CD14-positive monocyte (primary cell): ENCODE results near the gene UBE2E1. TPM values are rescaled to one million over a fixed set of nuclear protein-coding genes. Genes with fewer than 3 reads are reported as not detected.

Experiments used
- DNase-seq, 3 donors: peaks; one replicate each; pipeline ENCODE4 v3.0.0-alpha.2; 2011 to 2022
- H2AFZ ChIP-seq: 2 replicates; pipeline ENCODE4 v1.6.0; 2012; ENCODE audit warnings: mild to moderate bottlenecking, low read depth, low read length, inconsistent platforms; ENCODE audit not compliant: insufficient read depth, poor library complexity, severe bottlenecking
- H3K27ac ChIP-seq, 2 donors: 1 replicate in 1 of 2; 2 replicates in 1 of 2; pipeline ENCODE4 v1.5.1; 2012 to 2013; ENCODE audit warnings: low read length in 2 of 2, control low read depth in 1 of 2, inconsistent platforms in 1 of 2, low read depth in 1 of 2, mild to moderate bottlenecking in 1 of 2
- H3K27me3 ChIP-seq, 2 donors: one replicate each; pipeline versions ENCODE4 v1.6.0 to v1.6.1; 2011 to 2013; ENCODE audit warnings: low read length in 2 of 2; ENCODE audit not compliant: control insufficient read depth in 2 of 2, insufficient read depth in 2 of 2
- H3K36me3 ChIP-seq, 2 donors: replicated peaks in 1 of 2; 1 replicate in 1 of 2; 2 replicates in 1 of 2; pipeline versions ENCODE4 v1.5.1 to v1.6.1; 2012 to 2013; ENCODE audit warnings: low read length in 2 of 2, control low read depth in 1 of 2, inconsistent platforms in 1 of 2, mild to moderate bottlenecking in 1 of 2; ENCODE audit not compliant: insufficient read depth in 2 of 2, control insufficient read depth in 1 of 2
- H3K4me1 ChIP-seq, 2 donors: 1 replicate in 1 of 2; 2 replicates in 1 of 2; pipeline versions ENCODE4 v1.5.1 to v1.6.1; 2012 to 2013; ENCODE audit warnings: low read length in 2 of 2, control low read depth in 1 of 2, inconsistent platforms in 1 of 2, mild to moderate bottlenecking in 1 of 2, moderate library complexity in 1 of 2; ENCODE audit not compliant: insufficient read depth in 2 of 2, control insufficient read depth in 1 of 2
- H3K4me2 ChIP-seq: replicated peaks from 2 replicates; pipeline ENCODE3; 2012; ENCODE audit warnings: low read length, moderate library complexity, mild to moderate bottlenecking; ENCODE audit not compliant: poor library complexity, severe bottlenecking; ENCODE audit errors: extremely low read depth
- H3K4me3 ChIP-seq, 3 experiments: fragments of 200-600 bp in 1 of 3; sonication (generic) in 1 of 3; replicated peaks in 1 of 3; 1 replicate in 2 of 3; 2 replicates in 1 of 3; pipeline ENCODE4 v1.5.1; 2011 to 2013; ENCODE audit warnings: low read length in 3 of 3, mild to moderate bottlenecking in 3 of 3, control low read depth in 2 of 3, low read depth in 2 of 3, inconsistent platforms in 1 of 3, moderate library complexity in 1 of 3
- H3K79me2 ChIP-seq: 2 replicates; pipeline ENCODE4 v1.6.0; 2012; ENCODE audit warnings: mild to moderate bottlenecking, control low read depth, inconsistent platforms, low read length, moderate library complexity; ENCODE audit not compliant: insufficient read depth
- H3K9ac ChIP-seq: 2 replicates; pipeline ENCODE4 v1.6.0; 2017; ENCODE audit warnings: low read length, mild to moderate bottlenecking; ENCODE audit not compliant: insufficient read depth, poor library complexity, severe bottlenecking
- H3K9me3 ChIP-seq, 2 donors: replicated peaks in 1 of 2; 1 replicate in 1 of 2; 2 replicates in 1 of 2; pipeline versions ENCODE4 v1.5.1 to v1.6.1; 2012 to 2013; ENCODE audit warnings: low read length in 2 of 2, control low read depth in 1 of 2; ENCODE audit not compliant: control insufficient read depth in 1 of 2, insufficient read depth in 1 of 2
- H4K20me1 ChIP-seq: 2 replicates; pipeline ENCODE4 v1.6.0; 2012; ENCODE audit warnings: mild to moderate bottlenecking, low read length, control low read depth, moderate library complexity; ENCODE audit not compliant: insufficient read depth
- H3K27ac Mint-ChIP-seq, 7 donors: one replicate each; pipeline ENCODE4 v1.8.0; 2020; ENCODE audit warnings: mild to moderate bottlenecking in 7 of 7, mixed read lengths in 7 of 7, moderate library complexity in 6 of 7, inconsistent platforms in 2 of 7
- H3K27me3 Mint-ChIP-seq, 3 donors: one replicate each; pipeline ENCODE4 v1.8.0; 2021 to 2022; ENCODE audit warnings: low read depth in 3 of 3, mild to moderate bottlenecking in 3 of 3, mixed read lengths in 3 of 3, moderate library complexity in 3 of 3, inconsistent platforms in 1 of 3
- H3K36me3 Mint-ChIP-seq, 2 donors: one replicate each; pipeline ENCODE4 v1.8.0; 2020; ENCODE audit warnings: mixed read lengths in 2 of 2, inconsistent platforms in 1 of 2, mild to moderate bottlenecking in 1 of 2
- H3K4me1 Mint-ChIP-seq: one replicate; pipeline ENCODE4 v1.8.0; 2020; ENCODE audit warnings: mild to moderate bottlenecking, mixed read lengths
- H3K4me3 Mint-ChIP-seq, 2 donors: one replicate each; pipeline ENCODE4 v1.8.0; 2020; ENCODE audit warnings: mild to moderate bottlenecking in 2 of 2, mixed read lengths in 2 of 2, moderate library complexity in 1 of 2
- H3K9me3 Mint-ChIP-seq, 7 donors: one replicate each; pipeline ENCODE4 v1.8.0; 2020 to 2022; ENCODE audit warnings: mixed read lengths in 7 of 7, mild to moderate bottlenecking in 6 of 7, moderate library complexity in 6 of 7, inconsistent platforms in 2 of 7
- CTCF ChIP-seq: fragments of 200-600 bp; IDR thresholded peaks from one replicate; pipeline ENCODE4 v1.8.0; 2022; ENCODE audit warnings: antibody characterized with exemption, mild to moderate bottlenecking
- WGBS: methylation state at CpG from one replicate; pipeline ENCODE4 v1.1.5; 2013; ENCODE audit warnings: missing lambda C conversion rate; ENCODE audit not compliant: insufficient coverage; 5-methylcytosine and 5-hydroxymethylcytosine counted together
- intact Hi-C, 2 donors: fragments of 100-400 bp; cut with micrococcal nuclease; formaldehyde crosslinking; loops; one replicate each; pipeline versions ENCODE4 v1.15.0 to v1.15.1; 2023
- polyA plus RNA-seq, 3 donors: library from polyadenylated mRNA; depleted of rRNA in 1 of 3; unstranded in 2 of 3; stranded (reverse) in 1 of 3; fragments of 300-500 nt in 2 of 3; fragments of >200 nt in 1 of 3; fragmentation: Illumina TruSeq in 2 of 3; gene quantifications; 1 replicate in 2 of 3; 2 replicates in 1 of 3; pipeline ENCODE4 v1.2.3, GENCODE V29; 2012 to 2021

The UBE2E1 gene
- polyA plus RNA-seq, 3 donors: 31.3 to 60.2 (median 34.6) TPM

DNA sequence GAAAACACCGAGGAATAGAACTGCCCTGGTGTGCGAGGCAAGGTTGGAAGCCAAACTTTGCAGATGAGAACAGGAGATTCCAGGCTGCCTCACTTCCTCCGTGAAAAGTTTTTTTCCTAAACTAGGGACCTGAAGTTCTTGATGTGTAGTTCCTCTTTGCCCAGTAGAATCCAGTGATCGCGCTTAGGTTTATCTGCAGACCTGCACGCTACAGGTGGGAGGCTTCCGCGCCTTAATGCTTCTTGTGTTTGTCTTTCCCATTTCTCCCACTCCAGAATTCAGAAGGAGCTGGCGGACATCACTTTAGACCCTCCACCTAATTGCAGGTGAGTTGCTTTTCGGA lies 5.4 kb downstream of the UBE2E1 start:
- Histone ChIP-seq H3K36me3 (peaks cover 11 to 23% of the 10 kb centered on the region in 2 donors), H3K79me2 (peaks cover 94% of the 10 kb centered on the region), H3K4me1 (peaks cover 27 to 47% of the 10 kb centered on the region in 2 donors), H3K27me3 (no peaks in the 10 kb centered on the region), H3K9ac (peak overlapping the region; percentile 75), H2AFZ (peak overlapping the region; percentile 68), H3K4me2 (peak overlapping the region; percentile 80), H4K20me1 (peaks cover 88% of the 10 kb centered on the region), H3K4me3 (peak overlapping the region; percentile 48 to 75 (median 59)), H3K9me3 (no peaks in the 10 kb centered on the region), H3K27ac (peak overlapping the region in 1 of 2 donors; percentile 18)
- intact Hi-C loops: no loop called here
- Mint-ChIP-seq H3K4me1 (peaks cover 53% of the 10 kb centered on the region), H3K27me3 (peaks cover 0 to 5% (median 4%) of the 10 kb centered on the region in 3 donors), H3K9me3 (no peaks in the 10 kb centered on the region), H3K36me3 (peaks cover 47 to 53% of the 10 kb centered on the region in 2 donors), H3K4me3 (peak overlapping the region; percentile 97 to 98), H3K27ac (peak overlapping the region in 6 of 7 donors; percentile 64 to 89 (median 78))
- WGBS: 7% methylated on average over 6 of the region's 10 CpGs
- TF ChIP-seq CTCF: no peak
- peak in 2 of 3 donors; percentile 50 to 51 for DNase-seq

DNA sequence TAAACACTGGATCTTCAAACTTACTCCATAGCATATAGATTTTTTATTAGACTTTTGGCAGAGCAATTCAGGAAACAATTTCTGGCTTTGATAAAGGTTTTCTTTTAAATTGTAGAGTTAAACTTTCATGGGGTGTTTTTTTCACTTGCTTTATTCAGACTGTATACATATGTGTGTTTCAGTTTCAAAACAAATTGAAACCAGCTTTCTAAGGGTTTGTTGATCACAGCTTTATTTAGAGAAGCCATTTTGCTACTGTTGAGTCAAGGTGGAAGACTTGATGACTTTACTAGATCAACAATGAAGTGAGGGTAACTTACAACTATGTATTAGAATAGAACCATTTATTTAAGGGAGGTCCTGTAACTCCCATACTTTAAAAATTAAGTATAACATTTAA lies 6.2 kb downstream of the UBE2E1 start:
- peaks cover 27 to 50% of the 10 kb centered on the region in 2 donors for H3K4me1 ChIP-seq
- H3K4me3 ChIP-seq: no peak overlapping the region
- no peak overlapping the region for H2AFZ ChIP-seq
- no peak overlapping the region for H3K27ac Mint-ChIP-seq
- H3K27me3 Mint-ChIP-seq: peaks cover 0 to 5% (median 4%) of the 10 kb centered on the region in 3 donors
- no peaks in the 10 kb centered on the region for H3K9me3 ChIP-seq
- intact Hi-C loops: no loop called here
- no peaks in the 10 kb centered on the region for H3K27me3 ChIP-seq
- no peak for TF ChIP-seq CTCF
- no peak overlapping the region for H3K4me3 Mint-ChIP-seq
- no peaks in the 10 kb centered on the region for H3K9me3 Mint-ChIP-seq
- H3K36me3 ChIP-seq: peaks cover 11 to 23% of the 10 kb centered on the region in 2 donors
- no peak overlapping the region for H3K9ac ChIP-seq
- peaks cover 47 to 53% of the 10 kb centered on the region in 2 donors for H3K36me3 Mint-ChIP-seq
- DNase-seq: no peak
- peaks cover 93% of the 10 kb centered on the region for H3K79me2 ChIP-seq
- H3K27ac ChIP-seq: no peak overlapping the region
- H4K20me1 ChIP-seq: peaks cover 94% of the 10 kb centered on the region
- no peak overlapping the region for H3K4me2 ChIP-seq
- peaks cover 56% of the 10 kb centered on the region for H3K4me1 Mint-ChIP-seq
